Mammary epithelial cell (primary cell): ENCODE data around the gene KRI1.

Source experiments
- EZH2 ChIP-seq: IDR thresholded peaks from 2 replicates; pipeline ENCODE4 v1.6.1; 2012; ENCODE audit warnings: low read length, inconsistent platforms, borderline replicate concordance
- TF ChIP-seq, protein P1 (sequence below), 2 donors: IDR thresholded peaks in 1 of 2; conservative IDR thresholded peaks in 1 of 2; 2 replicates each; pipeline ENCODE4 v1.5.1; 2011 to 2012; ENCODE audit warnings: inconsistent platforms in 2 of 2, low read length in 2 of 2, mild to moderate bottlenecking in 2 of 2, control low read depth in 1 of 2, low read depth in 1 of 2; ENCODE audit not compliant: insufficient read depth in 1 of 2; ENCODE audit errors: extremely low read depth in 1 of 2

GRCh38 chr19:10586396-10586795 is 20.6 kb upstream of the KRI1 start:
- TF ChIP-seq, protein P1, sequence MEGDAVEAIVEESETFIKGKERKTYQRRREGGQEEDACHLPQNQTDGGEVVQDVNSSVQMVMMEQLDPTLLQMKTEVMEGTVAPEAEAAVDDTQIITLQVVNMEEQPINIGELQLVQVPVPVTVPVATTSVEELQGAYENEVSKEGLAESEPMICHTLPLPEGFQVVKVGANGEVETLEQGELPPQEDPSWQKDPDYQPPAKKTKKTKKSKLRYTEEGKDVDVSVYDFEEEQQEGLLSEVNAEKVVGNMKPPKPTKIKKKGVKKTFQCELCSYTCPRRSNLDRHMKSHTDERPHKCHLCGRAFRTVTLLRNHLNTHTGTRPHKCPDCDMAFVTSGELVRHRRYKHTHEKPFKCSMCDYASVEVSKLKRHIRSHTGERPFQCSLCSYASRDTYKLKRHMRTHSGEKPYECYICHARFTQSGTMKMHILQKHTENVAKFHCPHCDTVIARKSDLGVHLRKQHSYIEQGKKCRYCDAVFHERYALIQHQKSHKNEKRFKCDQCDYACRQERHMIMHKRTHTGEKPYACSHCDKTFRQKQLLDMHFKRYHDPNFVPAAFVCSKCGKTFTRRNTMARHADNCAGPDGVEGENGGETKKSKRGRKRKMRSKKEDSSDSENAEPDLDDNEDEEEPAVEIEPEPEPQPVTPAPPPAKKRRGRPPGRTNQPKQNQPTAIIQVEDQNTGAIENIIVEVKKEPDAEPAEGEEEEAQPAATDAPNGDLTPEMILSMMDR (conservative IDR thresholded peaks at IDR 0.05 in 1 of 2, IDR thresholded peaks at IDR 0.05 in 1 of 2; ENCODE audit: extremely low read depth in 1 of 2, insufficient read depth in 1 of 2, low read depth in 1 of 2, low read length in 2 of 2): no peak
- no peak for TF ChIP-seq EZH2
